Trophoblast cell (in vitro differentiated cells and primary cell): ENCODE measurements around the gene TSKU.

Source experiments
- DNase-seq, 2 donors: peaks; one replicate each; pipeline ENCODE4 v3.0.0-alpha.2; 2016
- H2AFZ ChIP-seq: 2 replicates; pipeline ENCODE4 v1.6.1; 2013; ENCODE audit warnings: low read length, moderate library complexity, mild to moderate bottlenecking; ENCODE audit not compliant: insufficient read depth, poor library complexity
- H2AK5ac ChIP-seq: 2 replicates; pipeline ENCODE4 v1.6.1; 2013; ENCODE audit warnings: mild to moderate bottlenecking, low read length
- H2BK120ac ChIP-seq: 2 replicates; pipeline ENCODE4 v1.6.1; 2013; ENCODE audit warnings: low read length, mild to moderate bottlenecking, moderate library complexity; ENCODE audit not compliant: insufficient read depth, poor library complexity
- H2BK12ac ChIP-seq: 2 replicates; pipeline ENCODE4 v1.6.1; 2013; ENCODE audit warnings: mild to moderate bottlenecking, low read length, moderate library complexity
- H2BK5ac ChIP-seq: 2 replicates; pipeline ENCODE4 v1.6.1; 2013; ENCODE audit warnings: low read length, low read depth, moderate library complexity, mild to moderate bottlenecking; ENCODE audit not compliant: poor library complexity
- H3K14ac ChIP-seq: 2 replicates; pipeline ENCODE4 v1.6.1; 2013; ENCODE audit warnings: mild to moderate bottlenecking, low read length
- H3K18ac ChIP-seq: 2 replicates; pipeline ENCODE4 v1.6.1; 2013; ENCODE audit warnings: mild to moderate bottlenecking, low read length
- H3K23ac ChIP-seq: 2 replicates; pipeline ENCODE4 v1.6.1; 2013; ENCODE audit warnings: low read length
- H3K27ac ChIP-seq: 2 replicates; pipeline ENCODE4 v1.5.1; 2013; ENCODE audit warnings: low read depth, mild to moderate bottlenecking, inconsistent platforms, low read length, moderate library complexity
- H3K27me3 ChIP-seq: 2 replicates; pipeline ENCODE4 v1.6.1; 2013; ENCODE audit warnings: inconsistent platforms, mild to moderate bottlenecking, low read length, moderate library complexity; ENCODE audit not compliant: insufficient read depth
- H3K36me3 ChIP-seq, 2 experiments: 1 replicate in 1 of 2; 2 replicates in 1 of 2; pipeline ENCODE4 v1.6.1; 2013; ENCODE audit warnings: low read length in 2 of 2, mild to moderate bottlenecking in 2 of 2, moderate library complexity in 1 of 2; ENCODE audit not compliant: insufficient read depth in 2 of 2, control insufficient read depth in 1 of 2
- H3K4ac ChIP-seq: 2 replicates; pipeline ENCODE4 v1.6.1; 2013; ENCODE audit warnings: low read depth, mild to moderate bottlenecking, low read length, moderate library complexity
- H3K4me1 ChIP-seq, 2 experiments: 1 replicate in 1 of 2; 2 replicates in 1 of 2; pipeline ENCODE4 v1.6.1; 2013; ENCODE audit warnings: low read length in 2 of 2, mild to moderate bottlenecking in 2 of 2, moderate library complexity in 1 of 2; ENCODE audit not compliant: insufficient read depth in 2 of 2, control insufficient read depth in 1 of 2
- H3K4me2 ChIP-seq: 2 replicates; pipeline ENCODE4 v1.6.1; 2013; ENCODE audit warnings: inconsistent platforms, mild to moderate bottlenecking, low read length, moderate library complexity
- H3K4me3 ChIP-seq: 2 replicates; pipeline ENCODE4 v1.5.1; 2013; ENCODE audit warnings: mild to moderate bottlenecking, low read depth, low read length, inconsistent platforms
- H3K79me1 ChIP-seq: one replicate; pipeline ENCODE4 v1.6.1; 2013; ENCODE audit warnings: low read length
- H3K79me2 ChIP-seq: 2 replicates; pipeline ENCODE4 v1.6.1; 2013; ENCODE audit warnings: low read length, mild to moderate bottlenecking; ENCODE audit not compliant: control insufficient read depth, insufficient read depth, poor library complexity
- H3K9ac ChIP-seq: 2 replicates; pipeline ENCODE4 v1.6.1; 2013; ENCODE audit warnings: mild to moderate bottlenecking, low read length
- H3K9me3 ChIP-seq: 2 replicates; pipeline ENCODE4 v1.6.1; 2013; ENCODE audit warnings: low read depth, mild to moderate bottlenecking, control low read depth, inconsistent platforms, low read length; ENCODE audit not compliant: insufficient read depth
- H4K12ac ChIP-seq: 2 replicates; pipeline ENCODE4 v1.6.1; 2013; ENCODE audit warnings: low read depth, mild to moderate bottlenecking, low read length, moderate library complexity
- H4K8ac ChIP-seq: 2 replicates; pipeline ENCODE4 v1.6.1; 2013; ENCODE audit warnings: low read depth, mild to moderate bottlenecking, low read length, moderate library complexity
- H4K91ac ChIP-seq: one replicate; pipeline ENCODE4 v1.6.1; 2013; ENCODE audit warnings: low read depth, mild to moderate bottlenecking, low read length, moderate library complexity
- WGBS: extraction: QIAGEN DNeasy Blood & Tissue Kit; methylation state at CpG from one replicate; pipeline ENCODE4 v1.1.7; 2013; ENCODE audit warnings: missing lambda C conversion rate; ENCODE audit not compliant: insufficient read length, insufficient coverage; ENCODE audit errors: extremely low coverage; 5-methylcytosine and 5-hydroxymethylcytosine counted together

The TSKU gene

GRCh38 chr11:76782531-76783293, 444 bp upstream of the TSKU start:
- Histone ChIP-seq H2BK120ac (peak overlapping the region; percentile 13), H3K4me2 (peak overlapping the region; percentile 67), H2AFZ (peak overlapping the region; percentile 14), H4K91ac (peak overlapping the region; percentile 69), H2BK12ac (peak overlapping the region; percentile 6), H3K23ac (no peak overlapping the region), H3K36me3 (peaks cover 4 to 7% of the 10 kb centered on the region in 2 experiments), H3K4me1 (peaks cover 44 to 45% of the 10 kb centered on the region in 2 experiments), H3K79me1 (peaks cover 28% of the 10 kb centered on the region), H3K18ac (peak overlapping the region; percentile 6), H3K79me2 (peaks cover 32% of the 10 kb centered on the region), H4K8ac (peak overlapping the region; percentile 38), H3K9ac (peak overlapping the region; percentile 35), H3K4me3 (peak overlapping the region; percentile 98), H4K12ac (no peak overlapping the region), H3K27ac (peak overlapping the region; percentile 97), H2BK5ac (peak overlapping the region; percentile 44), H3K9me3 (no peaks in the 10 kb centered on the region), H2AK5ac (no peak overlapping the region), H3K27me3 (no peaks in the 10 kb centered on the region), H3K4ac (no peak overlapping the region), H3K14ac (peak overlapping the region; percentile 45)
- peak; percentile 49 to 74 for DNase-seq
- no CpG with 5 or more reads among the region's 38 CpGs for WGBS

- peak overlapping the region; percentile 82 for H3K4ac ChIP-seq
- peaks cover 34% of the 10 kb centered on the region for H3K79me1 ChIP-seq
- H2AFZ ChIP-seq = no peak overlapping the region
- H3K4me3 ChIP-seq = peak overlapping the region; percentile 98
- peak overlapping the region; percentile 86 for H4K8ac ChIP-seq
- H2BK5ac ChIP-seq = peak overlapping the region; percentile 96
- H3K14ac ChIP-seq = peak overlapping the region; percentile 97
- H3K27me3 ChIP-seq = no peaks in the 10 kb centered on the region
- DNase-seq = peak; percentile 81 to 86
- H3K23ac ChIP-seq = no peak overlapping the region
- H3K4me2 ChIP-seq = peak overlapping the region; percentile 87
- H2BK12ac ChIP-seq = peak overlapping the region; percentile 41
- peak overlapping the region; percentile 98 for H4K91ac ChIP-seq
- H4K12ac ChIP-seq = peak overlapping the region; percentile 76
- H3K18ac ChIP-seq = peak overlapping the region; percentile 96
- H3K9me3 ChIP-seq = no peaks in the 10 kb centered on the region
- peaks cover 4 to 7% of the 10 kb centered on the region in 2 experiments for H3K36me3 ChIP-seq
- peak overlapping the region; percentile 93 for H2BK120ac ChIP-seq
- peak overlapping the region; percentile 97 for H3K27ac ChIP-seq
- no CpG with 5 or more reads among the region's 65 CpGs for WGBS
- peak overlapping the region; percentile 42 for H2AK5ac ChIP-seq
- peaks cover 35% of the 10 kb centered on the region for H3K79me2 ChIP-seq
- H3K9ac ChIP-seq = peak overlapping the region; percentile 83
- H3K4me1 ChIP-seq = peaks cover 58 to 59% of the 10 kb centered on the region in 2 experiments
Measured at GRCh38 chr11:76783896-76784813, 999 bp downstream of the TSKU start.

- Histone ChIP-seq H3K9ac (no peak overlapping the region), H3K4me1 (peaks cover 60 to 66% of the 10 kb centered on the region in 2 experiments), H3K9me3 (no peaks in the 10 kb centered on the region), H3K18ac (peak overlapping the region; percentile 26), H4K91ac (no peak overlapping the region), H3K36me3 (peaks cover 4 to 7% of the 10 kb centered on the region in 2 experiments), H2AK5ac (no peak overlapping the region), H3K4me2 (peak overlapping the region; percentile 87), H3K4ac (peak overlapping the region; percentile 49), H3K23ac (no peak overlapping the region), H3K27me3 (no peaks in the 10 kb centered on the region), H3K27ac (no peak overlapping the region), H3K79me2 (peaks cover 37% of the 10 kb centered on the region), H3K14ac (peak overlapping the region; percentile 2), H2BK5ac (no peak overlapping the region), H4K8ac (peak overlapping the region; percentile 40), H3K79me1 (peaks cover 34% of the 10 kb centered on the region), H2AFZ (no peak overlapping the region), H3K4me3 (no peak overlapping the region), H2BK12ac (peak overlapping the region; percentile 37), H4K12ac (no peak overlapping the region), H2BK120ac (no peak overlapping the region)
- no peak for DNase-seq
- WGBS = no CpG with 5 or more reads among the region's 6 CpGs
Measured at GRCh38 chr11:76785513-76785912, 2.4 kb downstream of the TSKU start.

- H3K27me3 ChIP-seq = no peaks in the 10 kb centered on the region
- no peak overlapping the region for H2BK5ac ChIP-seq
- no peak overlapping the region for H2AK5ac ChIP-seq
- peak overlapping the region; percentile 53 for H3K4ac ChIP-seq
- H3K4me2 ChIP-seq = no peak overlapping the region
- no peak overlapping the region for H4K91ac ChIP-seq
- H3K23ac ChIP-seq = no peak overlapping the region
- H3K27ac ChIP-seq = no peak overlapping the region
- no peak overlapping the region for H3K4me3 ChIP-seq
- peaks cover 56 to 61% of the 10 kb centered on the region in 2 experiments for H3K4me1 ChIP-seq
- H4K12ac ChIP-seq = no peak overlapping the region
- no peak overlapping the region for H2BK12ac ChIP-seq
- no peak overlapping the region for H2AFZ ChIP-seq
- DNase-seq = no peak
- H4K8ac ChIP-seq = no peak overlapping the region
- peaks cover 37% of the 10 kb centered on the region for H3K79me2 ChIP-seq
- H3K9ac ChIP-seq = no peak overlapping the region
- peaks cover 34% of the 10 kb centered on the region for H3K79me1 ChIP-seq
- no peaks in the 10 kb centered on the region for H3K9me3 ChIP-seq
- H2BK120ac ChIP-seq = no peak overlapping the region
- no peak overlapping the region for H3K14ac ChIP-seq
- no CpG with 5 or more reads among the region's 6 CpGs for WGBS
- H3K18ac ChIP-seq = no peak overlapping the region
- H3K36me3 ChIP-seq = peaks cover 4 to 7% of the 10 kb centered on the region in 2 experiments
Measured at GRCh38 chr11:76786016-76786415, 2.9 kb downstream of the TSKU start.
